ENCODE results near the gene CUBN. TPM values are rescaled to one million over a fixed set of nuclear protein-coding genes. Genes with fewer than 3 reads are reported as not detected.

Gene CUBN
- total RNA-seq, 8 experiments from 2014 or later = 0.58 to 23.2 (median 1.4) TPM

DNA sequence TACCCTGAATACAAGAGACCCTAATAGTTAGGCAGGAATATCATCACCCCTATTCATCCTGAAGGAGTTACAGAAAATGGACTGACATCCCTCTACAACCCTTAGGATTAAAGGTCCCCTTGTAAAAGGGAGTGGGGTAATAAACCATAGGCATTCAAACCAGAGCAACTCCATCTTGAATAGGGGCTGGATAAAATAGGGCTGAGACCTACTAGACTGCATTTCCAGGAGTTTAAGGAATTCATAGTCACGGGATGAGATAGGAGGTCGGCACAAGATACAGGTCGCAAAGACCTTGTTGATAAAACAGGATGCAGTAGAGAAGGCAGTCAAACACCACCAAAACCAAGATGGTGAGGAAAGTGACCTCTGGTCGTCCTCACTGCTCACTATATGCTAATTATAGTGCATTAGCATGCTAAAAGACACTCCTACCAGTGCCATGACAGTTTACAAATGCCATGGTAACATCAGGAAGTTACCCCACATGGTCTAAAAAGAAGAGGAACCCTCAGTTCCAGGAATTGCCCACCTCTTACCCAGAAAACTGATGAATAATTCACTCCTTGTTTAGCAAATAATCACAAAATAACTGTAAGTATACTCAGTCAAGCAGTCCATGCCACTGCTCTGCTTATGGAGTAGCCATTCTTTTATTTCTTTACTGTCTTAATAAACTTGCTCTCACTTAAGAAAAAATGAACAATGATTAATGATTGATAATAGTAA lies 37.2 kb downstream of the CUBN start:
- Histone ChIP-seq H3K4me1 (replicated peaks in 1 of 2) (peaks cover 8 to 13% of the 10 kb centered on the region in 2 donors), H3K27ac (no peak overlapping the region), H3K4me3 (no peak overlapping the region)
- in situ Hi-C loops (cut with MboI; ENCODE audit: low pct_unique_long_range_greater_than_20kb in 2 of 9, low sequenced_read_pairs in 9 of 9, unreplicated experiment in 9 of 9) = no loop called here
- 65 to 100% (median 87%) methylated on average over 1 to 4 of the region's 4 CpGs; no CpG with 5 or more reads in 2 of the 10 experiments for WGBS, 10 experiments
- no peak for ATAC-seq (replicated peaks in 6 of 8)

DNA sequence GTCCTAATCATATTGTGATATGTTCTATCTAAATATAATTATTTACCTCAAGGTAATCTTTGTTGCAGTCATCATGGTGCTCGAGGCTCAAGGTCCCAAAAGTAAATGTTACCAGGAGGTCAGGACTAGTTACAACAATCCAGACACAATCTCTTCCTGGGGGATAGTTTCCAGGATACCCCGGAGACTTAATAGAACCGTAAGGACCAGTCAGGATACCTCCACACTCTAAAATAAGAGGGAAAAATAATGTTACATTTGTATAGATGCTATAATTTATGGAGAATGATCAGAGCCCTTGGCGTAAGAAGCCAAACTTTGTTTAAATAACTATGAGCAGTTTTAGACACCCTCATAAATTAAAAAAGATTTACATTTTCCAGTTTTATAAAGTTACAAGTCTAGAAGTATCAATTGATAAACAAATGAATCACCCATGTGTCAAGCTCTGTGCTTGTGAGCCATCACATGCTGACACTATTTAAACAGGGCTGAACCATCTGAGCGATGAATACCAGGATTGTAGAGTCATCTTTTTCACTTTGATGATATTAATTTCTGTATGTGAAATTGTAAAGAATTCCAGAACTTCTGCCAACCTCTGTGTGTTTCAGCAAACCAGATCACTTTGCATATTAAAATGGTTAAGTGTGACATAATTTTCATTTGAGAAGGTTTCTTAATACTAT lies 41.3 kb downstream of the CUBN start:
- Histone ChIP-seq H3K4me1 (replicated peaks in 1 of 2) (peaks cover 9 to 25% of the 10 kb centered on the region in 2 donors), H3K4me3 (no peak overlapping the region), H3K27ac (no peak overlapping the region)
- in situ Hi-C loops (cut with MboI; ENCODE audit: low pct_unique_long_range_greater_than_20kb in 2 of 9, low sequenced_read_pairs in 9 of 9, unreplicated experiment in 9 of 9) = no loop called here
- peak in 3 of 8 experiments; percentile 26 to 96 (median 90) for ATAC-seq (replicated peaks in 6 of 8)
- WGBS, 10 experiments = 20 to 100% (median 71%) methylated on average over 1 to 5 of the region's 5 CpGs

DNA sequence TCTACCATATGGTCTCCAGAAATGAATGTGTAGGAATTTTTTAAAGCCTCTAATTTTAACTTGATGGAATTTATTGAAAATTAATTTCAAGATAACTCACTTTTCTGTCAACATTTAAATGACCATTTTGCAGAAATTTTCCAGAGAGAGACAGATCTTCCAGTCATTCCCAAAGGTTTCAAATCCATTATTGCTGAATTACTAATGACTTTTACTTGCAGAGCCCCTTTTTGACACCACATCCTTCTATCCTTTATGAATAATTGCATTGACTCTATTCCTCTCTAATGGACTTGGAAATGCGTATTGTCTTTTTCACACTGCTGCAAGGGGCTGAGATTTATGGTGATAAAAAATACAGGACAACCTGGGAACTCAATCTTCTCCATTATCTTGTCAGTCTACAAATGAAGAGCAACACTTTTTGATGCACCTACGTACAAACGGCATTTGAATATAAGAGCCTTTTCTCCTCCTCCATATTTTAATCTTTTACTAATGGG lies 42.7 kb downstream of the CUBN start:
- ATAC-seq (replicated peaks in 6 of 8) = peak in 5 of 8 experiments; percentile 49 to 96 (median 94)
- WGBS, 10 experiments = 38 to 100% (median 79%) methylated on average over 2 to 3 of the region's 3 CpGs
- no peak overlapping the region for H3K27ac ChIP-seq
- peaks cover 9 to 25% of the 10 kb centered on the region in 2 donors for H3K4me1 ChIP-seq (replicated peaks in 1 of 2)
- H3K4me3 ChIP-seq = no peak overlapping the region
- in situ Hi-C loops (cut with MboI; ENCODE audit: low pct_unique_long_range_greater_than_20kb in 2 of 9, low sequenced_read_pairs in 9 of 9, unreplicated experiment in 9 of 9) = no loop called here

DNA sequence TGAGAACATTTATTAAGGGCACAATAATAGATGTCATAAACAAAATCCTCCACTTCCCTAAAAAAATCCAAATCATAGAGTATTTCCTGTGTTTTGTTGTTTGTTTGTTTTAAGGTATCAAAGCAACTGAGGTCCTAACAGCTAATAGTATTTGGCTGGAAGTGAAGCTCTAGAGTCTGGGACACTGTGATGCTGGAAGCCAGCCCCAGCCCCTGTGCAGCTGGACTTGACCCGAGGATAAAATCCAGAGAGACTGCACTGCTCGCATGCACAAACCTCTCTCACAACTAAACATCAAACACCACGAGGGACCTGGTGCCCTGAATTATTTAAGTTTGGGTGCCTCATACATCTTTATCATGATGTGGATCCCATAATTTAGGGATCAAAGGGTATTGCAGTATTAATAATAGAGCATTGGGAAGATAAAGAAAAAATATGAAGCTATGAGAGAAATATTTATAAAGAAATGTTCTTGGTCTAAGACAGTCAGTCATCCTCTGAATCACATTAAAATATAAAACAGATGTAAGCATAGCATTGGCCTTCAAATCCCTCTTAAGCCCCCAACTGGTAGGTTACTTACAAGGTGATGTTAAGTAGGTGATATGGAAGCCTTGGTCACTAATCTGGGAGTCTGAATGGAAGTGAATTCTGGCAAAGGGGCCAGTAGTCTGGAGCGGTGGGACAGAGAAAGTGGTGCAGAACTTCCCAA lies 44.4 kb downstream of the CUBN start:
- peak in 1 of 8 experiments; percentile 38 for ATAC-seq (replicated peaks in 6 of 8)

DNA sequence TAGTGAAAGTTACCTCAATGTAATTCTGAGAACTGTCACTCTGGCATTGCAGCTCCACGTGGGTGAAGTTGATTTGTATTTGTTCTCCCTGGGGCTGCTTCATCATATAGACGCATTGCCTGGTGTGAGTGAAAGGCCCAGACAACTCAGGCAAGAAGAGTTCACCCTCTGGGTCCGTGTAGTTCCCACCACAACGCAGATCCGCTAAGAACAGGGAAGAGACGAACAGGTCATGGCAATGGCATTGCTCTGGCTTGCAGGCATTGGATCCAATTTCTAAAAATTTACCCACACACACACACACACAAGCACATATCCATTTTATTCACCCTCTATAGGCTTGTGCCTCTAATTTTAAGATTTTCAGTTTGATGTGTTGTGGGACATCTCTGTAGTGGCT lies 45.4 kb downstream of the CUBN start:
- in situ Hi-C loops (cut with MboI; ENCODE audit: low pct_unique_long_range_greater_than_20kb in 2 of 9, low sequenced_read_pairs in 9 of 9, unreplicated experiment in 9 of 9) = no loop called here
- 0 to 100% (median 80%) methylated on average over 1 to 6 of the region's 6 CpGs; no CpG with 5 or more reads in 2 of the 10 experiments for WGBS, 10 experiments

More for the DNA sequence above, 44.4 kb downstream of the CUBN start:
- in situ Hi-C loops (cut with MboI; ENCODE audit: low pct_unique_long_range_greater_than_20kb in 2 of 9, low sequenced_read_pairs in 9 of 9, unreplicated experiment in 9 of 9) = no loop called here
- WGBS, 10 experiments = 14 to 100% (median 75%) methylated on average over 1 to 4 of the region's 4 CpGs; no CpG with 5 or more reads in 1 of the 10 experiments
- peaks cover 9 to 25% of the 10 kb centered on the region in 2 donors for H3K4me1 ChIP-seq (replicated peaks in 1 of 2)
- H3K4me3 ChIP-seq = no peak overlapping the region
- H3K27ac ChIP-seq = no peak overlapping the region

DNA sequence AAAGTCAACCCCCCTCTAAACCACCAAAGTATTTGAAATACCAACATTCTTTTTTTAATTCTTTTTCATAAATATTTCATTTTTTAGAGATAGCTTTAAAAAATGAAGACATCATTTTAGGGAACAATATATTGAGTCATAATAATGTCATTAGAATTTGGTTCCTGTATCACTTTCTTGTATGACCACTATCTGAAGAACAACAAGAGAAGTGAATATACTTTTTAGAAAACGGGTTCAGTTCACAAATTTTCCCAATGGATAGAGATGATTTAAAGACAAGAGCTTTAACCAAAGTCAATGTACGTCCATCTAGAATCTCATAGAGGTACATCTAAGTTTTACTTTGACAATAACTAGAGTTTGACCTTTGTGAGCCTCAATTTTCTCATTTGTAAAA lies 48.2 kb downstream of the CUBN start:
- no peak overlapping the region for H3K4me3 ChIP-seq
- WGBS, 10 experiments = 84 to 100% (median 100%) methylated on average over 1 to 2 of the region's 2 CpGs
- no peak for ATAC-seq (replicated peaks in 6 of 8)
- H3K4me1 ChIP-seq (replicated peaks in 1 of 2) = peaks cover 0 to 8% of the 10 kb centered on the region in 2 donors
- H3K27ac ChIP-seq = no peak overlapping the region
- in situ Hi-C loops (cut with MboI; ENCODE audit: low pct_unique_long_range_greater_than_20kb in 2 of 9, low sequenced_read_pairs in 9 of 9, unreplicated experiment in 9 of 9) = no loop called here

More for the DNA sequence above, 45.4 kb downstream of the CUBN start:
- ATAC-seq (replicated peaks in 6 of 8) = no peak
- no peak overlapping the region for H3K27ac ChIP-seq
- no peak overlapping the region for H3K4me3 ChIP-seq
- H3K4me1 ChIP-seq (replicated peaks in 1 of 2) = peaks cover 6 to 25% of the 10 kb centered on the region in 2 donors

DNA sequence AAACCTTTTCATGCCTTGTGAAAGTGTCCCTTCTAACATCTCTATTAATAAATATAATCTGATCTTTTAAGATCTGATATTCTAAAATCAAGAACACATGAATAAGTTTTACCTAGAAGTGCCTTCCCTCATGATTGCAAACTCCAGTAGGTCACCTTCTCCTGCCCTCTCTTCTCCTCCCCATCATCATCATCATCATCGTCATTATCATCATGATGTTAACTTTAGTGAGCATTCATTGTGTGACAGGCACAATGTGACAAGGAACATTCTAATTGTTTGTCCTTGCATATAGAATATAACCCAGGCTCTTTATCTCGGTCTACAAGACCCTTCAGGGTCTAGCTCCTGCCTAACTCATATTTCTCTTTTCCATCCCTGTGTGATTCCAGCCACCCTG lies 51.7 kb downstream of the CUBN start:
- H3K4me3 ChIP-seq = no peak overlapping the region
- H3K27ac ChIP-seq = no peak overlapping the region
- 67 to 100% (median 92%) methylated on average over 1 to 2 of the region's 2 CpGs for WGBS, 10 experiments
- in situ Hi-C loops (cut with MboI; ENCODE audit: low pct_unique_long_range_greater_than_20kb in 2 of 9, low sequenced_read_pairs in 9 of 9, unreplicated experiment in 9 of 9) = no loop called here
- no peak for ATAC-seq (replicated peaks in 6 of 8)
- H3K4me1 ChIP-seq (replicated peaks in 1 of 2) = peaks cover 8 to 15% of the 10 kb centered on the region in 2 donors

DNA sequence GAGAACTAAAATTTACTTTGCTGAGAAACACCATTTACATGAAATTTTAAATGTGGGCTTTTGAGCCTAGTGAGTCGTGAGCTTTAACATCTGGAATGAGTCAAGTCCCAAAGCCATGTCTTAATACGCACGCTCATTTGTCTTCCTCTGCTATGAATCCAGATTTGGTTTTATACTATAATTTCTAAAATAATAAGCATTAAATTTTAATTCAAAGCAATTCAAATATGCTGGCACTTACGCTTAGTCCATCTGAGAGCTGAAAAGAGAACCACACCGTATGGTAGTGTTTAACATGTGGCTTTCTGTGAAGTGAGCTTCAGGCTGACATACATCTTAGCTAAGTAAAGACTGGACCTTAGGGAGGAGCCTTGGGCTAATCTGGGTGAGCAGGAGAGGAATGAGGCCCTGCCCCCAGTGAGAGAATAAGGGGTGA lies 52.2 kb downstream of the CUBN start:
- Histone ChIP-seq H3K4me1 (replicated peaks in 1 of 2) (peaks cover 8 to 15% of the 10 kb centered on the region in 2 donors), H3K4me3 (no peak overlapping the region), H3K27ac (no peak overlapping the region)
- in situ Hi-C loops (cut with MboI; ENCODE audit: low pct_unique_long_range_greater_than_20kb in 2 of 9, low sequenced_read_pairs in 9 of 9, unreplicated experiment in 9 of 9) = no loop called here
- peak in 3 of 8 experiments; percentile 45 to 61 (median 52) for ATAC-seq (replicated peaks in 6 of 8)
- WGBS, 10 experiments = 0 to 97% (median 75%) methylated on average over 1 to 5 of the region's 5 CpGs

DNA sequence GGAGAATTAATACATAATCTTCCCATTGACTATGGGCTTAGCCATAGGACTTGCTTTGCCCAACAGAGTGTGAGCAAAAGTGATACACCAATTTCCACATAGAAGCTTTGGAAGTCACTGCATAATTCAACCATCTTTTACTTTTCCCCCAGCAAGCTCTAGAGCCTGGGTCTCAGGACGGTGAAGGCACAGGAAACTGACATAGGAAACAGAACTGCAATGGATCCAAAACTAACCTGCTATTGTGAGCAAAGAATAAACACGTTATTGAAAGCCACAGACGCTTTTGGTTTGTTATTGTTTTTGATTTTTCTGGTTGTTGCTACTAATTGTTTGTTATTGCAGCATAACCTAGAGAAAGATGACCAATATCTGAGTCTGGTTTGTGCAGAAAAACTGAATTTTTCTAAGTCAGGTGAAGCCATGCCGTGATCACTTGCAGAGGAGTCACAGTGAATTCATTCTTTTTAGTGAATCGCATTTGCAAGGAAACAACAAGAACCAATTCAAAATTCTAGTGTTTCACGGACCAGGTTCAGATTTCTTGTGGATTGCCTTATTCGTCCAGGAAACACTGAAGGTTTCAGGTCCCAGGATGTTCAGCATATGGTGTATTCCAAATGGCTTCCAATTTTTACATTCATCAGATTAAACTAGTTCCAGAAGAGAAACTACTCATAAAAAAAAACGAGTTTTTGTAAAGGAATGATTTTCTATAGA lies 52.8 kb downstream of the CUBN start:
- peaks cover 8 to 15% of the 10 kb centered on the region in 2 donors for H3K4me1 ChIP-seq (replicated peaks in 1 of 2)
- WGBS, 10 experiments = 6 to 100% (median 79%) methylated on average over 2 to 8 of the region's 8 CpGs
- ATAC-seq (replicated peaks in 6 of 8) = no peak
- H3K4me3 ChIP-seq = no peak overlapping the region
- H3K27ac ChIP-seq = no peak overlapping the region
- in situ Hi-C loops (cut with MboI; ENCODE audit: low pct_unique_long_range_greater_than_20kb in 2 of 9, low sequenced_read_pairs in 9 of 9, unreplicated experiment in 9 of 9) = no loop called here

DNA sequence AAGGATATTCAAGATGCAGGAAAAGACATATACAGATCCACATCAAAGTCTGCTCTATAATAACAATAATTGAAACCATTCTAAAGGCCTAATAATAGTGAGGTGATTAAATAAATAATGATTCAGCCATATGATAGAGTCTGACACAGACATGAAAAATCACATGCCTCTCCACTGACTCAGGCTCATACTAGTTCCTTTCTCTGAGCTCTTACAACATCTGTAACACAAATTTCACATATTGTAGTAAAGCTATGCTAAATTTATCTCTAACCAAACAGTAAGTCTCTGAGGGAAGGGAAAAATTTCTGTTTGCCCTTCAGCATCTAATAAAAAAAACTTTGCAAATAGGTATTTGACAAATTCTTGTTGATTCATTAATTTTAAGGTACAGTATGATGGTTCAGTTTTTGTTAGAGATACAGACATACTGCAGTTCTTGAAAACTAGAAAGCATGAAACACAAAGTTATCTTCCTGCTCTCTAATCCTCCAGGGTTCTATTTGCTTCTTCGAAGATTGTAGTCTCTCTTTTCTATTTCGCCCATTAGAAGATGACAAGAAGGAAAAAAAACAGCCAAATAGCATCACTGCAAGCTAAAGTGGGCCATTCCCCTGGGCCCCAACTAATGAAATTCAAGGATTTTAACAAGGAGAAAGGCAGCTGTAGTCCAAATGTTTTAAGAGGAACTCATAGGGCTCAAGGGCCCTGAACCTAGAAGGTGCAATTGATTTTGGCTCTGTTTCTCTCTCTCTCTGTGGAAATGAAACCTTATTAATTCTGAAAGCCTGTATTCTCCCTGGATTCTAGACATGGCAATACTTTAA lies 53.9 kb downstream of the CUBN start:
- no peak overlapping the region for H3K27ac ChIP-seq
- peak; percentile 36 to 85 (median 78) for ATAC-seq (replicated peaks in 6 of 8)
- WGBS, 10 experiments = 25 to 100% (median 82%) methylated on average over 1 to 2 of the region's 2 CpGs; no CpG with 5 or more reads in 1 of the 10 experiments
- in situ Hi-C loops (cut with MboI; ENCODE audit: low pct_unique_long_range_greater_than_20kb in 2 of 9, low sequenced_read_pairs in 9 of 9, unreplicated experiment in 9 of 9) = no loop called here
- peaks cover 8 to 15% of the 10 kb centered on the region in 2 donors for H3K4me1 ChIP-seq (replicated peaks in 1 of 2)
- H3K4me3 ChIP-seq = no peak overlapping the region

DNA sequence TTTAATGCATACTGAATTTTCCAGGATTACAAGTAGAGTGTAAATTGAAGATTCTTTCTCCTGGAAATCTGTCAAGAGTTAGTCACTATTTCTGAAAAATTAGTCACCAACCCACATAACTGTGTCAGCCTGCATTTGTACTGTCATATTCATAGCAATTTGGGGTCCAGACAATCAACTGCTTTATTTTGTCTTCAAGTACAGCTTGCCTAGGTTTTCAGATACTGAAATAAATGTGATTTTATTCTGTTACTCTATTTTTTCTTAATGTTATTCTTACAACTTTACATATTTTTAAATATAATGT lies 55.1 kb downstream of the CUBN start:
- no peak overlapping the region for H3K27ac ChIP-seq
- no peak overlapping the region for H3K4me3 ChIP-seq
- H3K4me1 ChIP-seq (replicated peaks in 1 of 2) = peaks cover 8 to 15% of the 10 kb centered on the region in 2 donors
- peak in 1 of 8 experiments; percentile 17 for ATAC-seq (replicated peaks in 6 of 8)
- in situ Hi-C loops (cut with MboI; ENCODE audit: low pct_unique_long_range_greater_than_20kb in 2 of 9, low sequenced_read_pairs in 9 of 9, unreplicated experiment in 9 of 9) = no loop called here
